ENCODE results near the gene TMEM252. TPM values are rescaled to one million over a fixed set of nuclear protein-coding genes. Genes with fewer than 3 reads are reported as not detected.

The TMEM252 gene
- not detected for total RNA-seq
- long read RNA-seq, result 0 reads

- no peak for TF ChIP-seq CTCF (IDR thresholded peaks at IDR 0.05; ENCODE audit: borderline replicate concordance)
- peak within 1 kb of the TSS; percentile 86 for H3K27ac ChIP-seq (replicated peaks)
These were observed at the start of gene TMEM252 for GRCh38 chr9:68540712-68541535. TMEM252 (minus strand) TSS chr9:68540883; CDS start chr9:68540814, 69 bp downstream.

GRCh38 chr9:68585034-68585761, 44.5 kb upstream of the TMEM252 start:
- Histone ChIP-seq H3K27ac (replicated peaks) (no peak overlapping the region), H3K27me3 (ENCODE audit: low read depth) (no peaks in the 10 kb centered on the region), H3K36me3 (no peaks in the 10 kb centered on the region), H3K4me1 (no peaks in the 10 kb centered on the region), H3K9me3 (replicated peaks) (peaks cover 14% of the 10 kb centered on the region), H3K4me3 (no peak overlapping the region)
- intact Hi-C loops (cut with micrococcal nuclease), result loop anchor here (10.0 kb wide), 1 partner anchor 420 kb away; no protein-coding TSS in a partner anchor
- TF ChIP-seq CTCF (IDR thresholded peaks at IDR 0.05; ENCODE audit: borderline replicate concordance), result no peak
- DNase-seq, result no peak

More at GRCh38 chr9:68540712-68541535, at the start of gene TMEM252:
- H3K4me3 ChIP-seq, result no peak within 1 kb of the TSS
- H3K36me3 ChIP-seq, result no peaks in the 10 kb centered on the region
- H3K27me3 ChIP-seq (ENCODE audit: low read depth), result no peaks in the 10 kb centered on the region
- no peak for DNase-seq
- H3K4me1 ChIP-seq, result peaks cover 43% of the 10 kb centered on the region
- H3K9me3 ChIP-seq (replicated peaks), result no peaks in the 10 kb centered on the region
- intact Hi-C loops (cut with micrococcal nuclease), result no loop called here

GRCh38 chr9:68584189-68585033, 43.7 kb upstream of the TMEM252 start:
- TF ChIP-seq CTCF (IDR thresholded peaks at IDR 0.05; ENCODE audit: borderline replicate concordance), result peak; percentile 99
- H3K36me3 ChIP-seq, result no peaks in the 10 kb centered on the region
- H3K4me1 ChIP-seq, result no peaks in the 10 kb centered on the region
- H3K4me3 ChIP-seq, result no peak overlapping the region
- H3K27ac ChIP-seq (replicated peaks), result no peak overlapping the region
- intact Hi-C loops (cut with micrococcal nuclease), result loop anchor here (10.0 kb wide), 1 partner anchor 420 kb away; no protein-coding TSS in a partner anchor
- H3K27me3 ChIP-seq (ENCODE audit: low read depth), result no peaks in the 10 kb centered on the region
- H3K9me3 ChIP-seq (replicated peaks), result peaks cover 8% of the 10 kb centered on the region
- DNase-seq, result peak; percentile 75

- H3K36me3 ChIP-seq, result no peaks in the 10 kb centered on the region
- no peak overlapping the region for H3K27ac ChIP-seq (replicated peaks)
- intact Hi-C loops (cut with micrococcal nuclease), result loop anchor here (10.0 kb wide), 1 partner anchor 423 kb away; no protein-coding TSS in a partner anchor
- no peaks in the 10 kb centered on the region for H3K4me1 ChIP-seq
- no peak for TF ChIP-seq CTCF (IDR thresholded peaks at IDR 0.05; ENCODE audit: borderline replicate concordance)
- DNase-seq, result no peak
- H3K4me3 ChIP-seq, result no peak overlapping the region
- H3K9me3 ChIP-seq (replicated peaks), result no peaks in the 10 kb centered on the region
- H3K27me3 ChIP-seq (ENCODE audit: low read depth), result no peaks in the 10 kb centered on the region
These were observed 41.0 kb upstream of the TMEM252 start for GRCh38 chr9:68581696-68582095.
